GM10248 (cell line): ENCODE data around the gene PYCR2.
"Not testable (repeated sequence)": the region's sequence is repeated elsewhere in the genome, so short reads cannot be mapped to it uniquely, and the experiment has no call there.

ENCODE experiments used
- CTCF ChIA-PET: fragments of 300-600 bp; sonication (Branson Sonifier 250); formaldehyde crosslinking; extraction: SDS; loops from one replicate; lab custom pipeline; 2021; ENCODE audit warnings: antibody characterized with exemption; lab: Yijun Ruan, JAX
- POLR2A ChIA-PET: fragments of 350-650 bp; sonication (Branson Sonifier 250); formaldehyde crosslinking; extraction: SDS; loops from one replicate; lab custom pipeline; 2020; ENCODE audit warnings: antibody characterized with exemption; lab: Yijun Ruan, JAX
- DNase-seq: peaks from one replicate; pipeline ENCODE4 v3.0.0; 2012; ENCODE audit errors: extremely low spot score
- TF ChIP-seq, protein P1 (sequence below): IDR thresholded peaks from 2 replicates; pipeline ENCODE4 v1.5.1; 2012; ENCODE audit warnings: mild to moderate bottlenecking, low read depth; ENCODE audit errors: extremely low read depth, missing control alignments, control extremely low read depth

The PYCR2 gene

DNA sequence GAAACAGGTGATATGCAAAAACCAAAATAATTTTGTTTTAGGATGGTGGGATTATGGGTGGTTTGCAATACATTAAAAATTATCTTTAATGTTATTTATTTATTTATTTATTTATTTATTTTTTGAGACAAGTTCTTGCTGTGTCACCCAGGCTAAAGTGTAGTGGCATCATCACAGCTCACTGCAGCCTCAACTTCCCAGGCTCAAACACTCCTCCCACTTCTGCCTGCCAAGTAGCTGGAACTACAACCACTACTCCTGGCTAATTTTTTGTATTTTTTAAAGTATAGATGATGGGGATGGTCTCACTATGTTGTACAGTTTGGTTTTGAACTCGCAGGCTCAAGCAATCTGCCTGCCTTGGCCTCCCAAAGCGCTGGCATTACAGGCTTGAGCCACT lies 6.5 kb upstream of the PYCR2 start:
- TF ChIP-seq, protein P1, sequence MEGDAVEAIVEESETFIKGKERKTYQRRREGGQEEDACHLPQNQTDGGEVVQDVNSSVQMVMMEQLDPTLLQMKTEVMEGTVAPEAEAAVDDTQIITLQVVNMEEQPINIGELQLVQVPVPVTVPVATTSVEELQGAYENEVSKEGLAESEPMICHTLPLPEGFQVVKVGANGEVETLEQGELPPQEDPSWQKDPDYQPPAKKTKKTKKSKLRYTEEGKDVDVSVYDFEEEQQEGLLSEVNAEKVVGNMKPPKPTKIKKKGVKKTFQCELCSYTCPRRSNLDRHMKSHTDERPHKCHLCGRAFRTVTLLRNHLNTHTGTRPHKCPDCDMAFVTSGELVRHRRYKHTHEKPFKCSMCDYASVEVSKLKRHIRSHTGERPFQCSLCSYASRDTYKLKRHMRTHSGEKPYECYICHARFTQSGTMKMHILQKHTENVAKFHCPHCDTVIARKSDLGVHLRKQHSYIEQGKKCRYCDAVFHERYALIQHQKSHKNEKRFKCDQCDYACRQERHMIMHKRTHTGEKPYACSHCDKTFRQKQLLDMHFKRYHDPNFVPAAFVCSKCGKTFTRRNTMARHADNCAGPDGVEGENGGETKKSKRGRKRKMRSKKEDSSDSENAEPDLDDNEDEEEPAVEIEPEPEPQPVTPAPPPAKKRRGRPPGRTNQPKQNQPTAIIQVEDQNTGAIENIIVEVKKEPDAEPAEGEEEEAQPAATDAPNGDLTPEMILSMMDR = no peak
- CTCF ChIA-PET = interaction anchor here (0.8 to 2.4 kb wide), 5 partner anchors 11 to 153 kb away, joined by 3 to 12 read pairs (median 5); partner anchors contain the start of genes LEFTY2 and SRP9
- no peak for DNase-seq
- POLR2A ChIA-PET = no interaction called here

DNA sequence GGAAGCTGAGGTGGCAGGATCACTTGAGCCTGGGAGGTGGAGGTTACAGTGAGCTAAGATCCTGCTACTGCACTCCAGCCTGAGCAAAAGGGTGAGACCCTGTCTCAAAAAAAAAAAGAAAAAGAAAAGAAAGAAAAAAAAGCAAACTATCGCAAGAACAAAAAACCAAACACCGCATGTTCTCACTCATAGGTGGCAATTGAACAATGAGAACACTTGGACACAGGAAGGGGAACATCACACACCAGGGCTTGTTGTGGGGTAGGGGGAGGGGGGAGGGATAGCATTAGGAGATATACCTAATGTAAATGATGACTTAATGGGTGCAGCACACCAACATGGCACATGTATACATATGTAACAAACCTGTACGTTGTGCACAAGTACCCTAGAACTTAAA lies 5.4 kb upstream of the PYCR2 start:
- DNase-seq, CTCF ChIA-PET: not testable (repeated sequence)
- POLR2A ChIA-PET = interaction anchor here (0.6 kb wide), 1 partner anchor 1607 kb away, joined by 5 read pairs; no protein-coding TSS in a partner anchor

DNA sequence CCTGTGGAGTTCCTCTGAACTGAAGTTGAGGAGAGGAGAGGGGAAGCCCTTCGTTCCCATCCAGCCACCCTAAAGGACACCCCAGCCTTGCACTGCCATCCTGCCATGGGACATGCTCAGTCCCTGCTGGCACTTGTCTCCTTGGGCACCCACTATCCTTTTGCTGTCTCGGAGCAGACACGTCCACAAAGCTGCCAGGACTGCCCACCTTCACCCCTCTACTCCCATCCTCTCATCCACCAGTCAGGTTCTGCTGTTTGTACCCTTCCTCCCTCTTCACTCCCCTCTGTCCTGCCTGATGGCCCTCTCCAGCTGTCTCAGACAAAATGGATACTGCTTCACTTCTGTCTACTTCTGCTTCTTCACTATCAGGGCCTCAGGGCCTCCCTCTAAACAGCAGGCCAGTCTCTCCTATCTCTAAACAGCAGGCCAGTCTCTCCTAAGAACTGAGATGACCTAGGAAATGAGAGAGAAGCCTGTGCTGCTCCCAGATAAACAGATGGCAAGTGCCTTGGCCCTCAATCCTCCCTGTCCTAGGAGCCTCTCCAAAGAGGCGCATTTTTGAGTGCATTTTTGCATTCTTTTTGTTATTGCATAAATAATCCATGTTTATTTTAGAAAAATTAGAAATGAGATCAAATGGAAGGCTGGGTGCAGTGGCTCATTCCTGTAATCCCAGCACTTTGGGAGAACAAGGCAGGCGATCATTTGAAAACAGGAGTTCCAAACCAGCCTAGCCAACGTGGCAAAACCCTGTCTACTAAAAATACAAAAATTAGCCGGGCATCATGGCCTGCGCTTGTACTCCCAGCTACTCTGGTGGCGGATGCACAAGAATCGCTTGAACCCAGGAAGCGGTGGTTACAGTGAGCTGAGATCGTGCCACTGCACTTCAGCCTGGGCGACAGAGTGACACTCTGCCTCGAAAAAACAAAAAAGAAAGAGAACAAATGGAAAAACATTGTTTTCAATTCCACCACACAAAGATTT lies 4.4 kb upstream of the PYCR2 start:
- DNase-seq = no peak
- POLR2A ChIA-PET = no interaction called here
- TF ChIP-seq, protein P1 = no peak
- CTCF ChIA-PET = no interaction called here

DNA sequence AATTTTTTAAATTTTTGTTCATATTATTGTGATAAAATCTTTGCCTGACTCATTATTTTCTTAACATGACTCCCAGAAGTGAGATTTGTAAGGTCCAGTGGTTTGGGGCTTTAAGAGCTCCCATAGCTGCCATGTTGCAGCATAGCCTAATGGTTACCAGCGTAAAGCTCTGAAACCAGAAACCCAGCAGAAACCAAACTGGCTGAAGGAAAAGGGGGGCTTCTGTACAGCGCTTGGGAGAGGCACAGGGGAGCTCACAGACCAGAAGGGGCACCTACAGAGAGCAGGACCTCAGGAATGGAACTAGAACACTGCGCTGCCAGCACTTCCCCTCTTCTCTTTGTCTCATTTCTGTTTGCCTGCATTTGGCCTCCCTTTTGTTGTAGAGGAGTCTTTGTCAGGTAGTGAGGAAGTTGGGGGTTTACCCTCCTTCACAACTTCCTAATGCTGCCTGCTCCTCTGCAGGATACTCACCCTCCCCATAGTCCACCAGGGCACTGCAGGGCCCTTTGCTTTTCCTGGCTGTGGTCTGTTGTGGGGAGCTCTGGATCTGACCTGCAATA lies 2.6 kb upstream of the PYCR2 start:
- no peak for DNase-seq
- ChIA-PET POLR2A (no interaction called here), CTCF (interaction anchor here (0.9 to 7.6 kb wide), 4 partner anchors 9 to 19 kb away, joined by 3 to 43 read pairs (median 3); no protein-coding TSS in a partner anchor)
- TF ChIP-seq, protein P1 = no peak

DNA sequence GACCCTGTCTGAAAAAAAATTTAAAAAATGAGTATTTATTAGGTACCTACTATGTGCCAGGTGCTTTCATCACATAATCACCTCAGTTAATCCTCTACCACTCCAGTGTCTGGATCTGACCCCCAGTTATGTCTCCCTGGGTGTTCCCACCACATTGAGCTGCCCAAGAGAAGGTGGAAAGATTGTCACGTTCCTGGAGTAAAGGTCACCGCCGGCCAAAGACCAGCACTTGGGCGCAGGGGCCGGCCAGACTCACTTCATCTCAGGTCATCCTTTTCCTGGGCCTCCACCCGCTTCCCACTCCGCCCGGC lies 714 bp downstream of the PYCR2 start:
- no peak for DNase-seq
- TF ChIP-seq, protein P1 = no peak
- ChIA-PET POLR2A (interaction anchor here (0.6 kb wide), 2 partner anchors 106 to 845 kb away, joined by 3 to 4 read pairs; no protein-coding TSS in a partner anchor), CTCF (interaction anchor here (0.8 to 7.6 kb wide), 11 partner anchors 11 to 449 kb away, joined by 3 to 43 read pairs (median 4); partner anchors contain the start of genes LEFTY2 and SRP9)

DNA sequence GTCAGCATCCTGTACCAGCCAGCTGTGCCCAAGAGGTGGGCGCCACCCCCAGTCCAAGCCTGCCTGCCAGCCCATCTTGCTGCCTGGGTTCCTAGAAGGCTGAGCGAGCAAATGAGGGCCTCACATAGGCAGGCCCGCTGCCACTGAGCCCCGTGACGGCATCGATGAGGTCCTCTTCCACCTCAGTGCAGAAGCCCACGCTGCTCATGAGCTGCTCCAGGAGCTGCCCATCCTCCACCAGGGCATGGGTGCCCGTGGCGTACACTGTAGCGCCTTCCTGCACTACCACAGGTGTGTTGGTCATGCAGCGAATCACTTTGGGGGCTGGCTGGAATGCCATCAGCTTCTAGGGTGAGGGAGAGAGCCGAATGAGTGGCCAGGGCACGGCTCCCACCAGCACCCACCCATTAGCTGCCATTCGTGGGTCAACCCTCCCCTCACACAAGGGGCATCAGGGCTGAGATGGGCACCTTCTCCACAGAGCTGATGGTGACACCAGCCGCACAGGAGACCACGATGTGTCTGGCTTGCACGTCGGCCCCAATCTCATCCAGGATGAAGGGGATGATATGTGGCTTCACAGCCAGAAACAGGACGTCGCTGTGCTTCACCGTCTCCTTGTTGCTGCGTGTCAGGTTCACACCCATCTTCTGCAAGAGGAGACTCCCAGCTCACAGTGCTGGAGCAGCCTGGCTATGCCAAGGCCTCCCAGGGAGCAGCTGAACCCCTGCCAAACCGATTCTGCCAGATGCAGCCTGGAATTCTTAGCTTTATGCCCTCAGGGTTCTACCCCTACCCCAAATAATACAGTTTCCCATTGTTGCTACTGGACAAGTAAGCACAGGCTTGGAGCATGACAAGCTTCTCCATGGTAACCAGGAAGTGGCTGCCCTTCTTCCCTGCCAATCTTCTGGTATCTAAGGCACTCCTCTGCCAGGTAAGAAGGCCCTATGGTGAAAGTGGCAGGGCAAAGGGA lies 2.0 kb downstream of the PYCR2 start:
- ChIA-PET POLR2A (no interaction called here), CTCF (interaction anchor here (0.8 to 7.6 kb wide), 7 partner anchors 11 to 447 kb away, joined by 3 to 43 read pairs (median 4); partner anchors contain the start of gene SRP9)
- TF ChIP-seq, protein P1 = no peak
- DNase-seq = no peak
